HG03060 (cell line): ENCODE results near the gene ALKBH4.
"Not testable (repeated sequence)": the region's sequence is repeated elsewhere in the genome, so short reads cannot be mapped to it uniquely, and the experiment has no call there.

Source experiments
- ATAC-seq: cut with Tn5 transposase; IDR thresholded peaks from one replicate; pipeline ENCODE4 v1.9.1; 2021; ENCODE audit warnings: low read depth, moderate number of reproducible peaks; ENCODE audit not compliant: unreplicated experiment

Gene ALKBH4

GRCh38 chr7:102464577-102465280 is at the start of gene ALKBH4, which contains the start of gene LRWD1:
Gene ALKBH4 (minus strand): TSS chr7:102464863. CDS start chr7:102464836, 27 bp downstream.
Gene LRWD1 (plus strand): TSS chr7:102464984. CDS start chr7:102465081, 97 bp downstream.
- peak; percentile 58 for ATAC-seq

GRCh38 chr7:102512642-102513221 is 48.1 kb upstream of the ALKBH4 start:
- not testable (repeated sequence) for ATAC-seq

- ATAC-seq, result not testable (repeated sequence)
Observed at GRCh38 chr7:102511860-102512522, 47.3 kb upstream of the ALKBH4 start.

GRCh38 chr7:102510575-102510974 is 45.9 kb upstream of the ALKBH4 start:
- ATAC-seq, result not testable (repeated sequence)

GRCh38 chr7:102507410-102508088 is 42.9 kb upstream of the ALKBH4 start:
- ATAC-seq, result not testable (repeated sequence)

GRCh38 chr7:102505298-102506185 is 40.9 kb upstream of the ALKBH4 start:
- ATAC-seq, result not testable (repeated sequence)

GRCh38 chr7:102503141-102503540 is 38.5 kb upstream of the ALKBH4 start:
- not testable (repeated sequence) for ATAC-seq

GRCh38 chr7:102498321-102498720 is 33.7 kb upstream of the ALKBH4 start:
- not testable (repeated sequence) for ATAC-seq

GRCh38 chr7:102497308-102497707 is 32.6 kb upstream of the ALKBH4 start:
- ATAC-seq, result not testable (repeated sequence)

- not testable (repeated sequence) for ATAC-seq
Observed at GRCh38 chr7:102496861-102497260, 32.2 kb upstream of the ALKBH4 start.

- not testable (repeated sequence) for ATAC-seq
Observed at GRCh38 chr7:102494473-102495149, 29.9 kb upstream of the ALKBH4 start.

- ATAC-seq, result not testable (repeated sequence)
Observed at GRCh38 chr7:102494026-102494425, 29.4 kb upstream of the ALKBH4 start.

GRCh38 chr7:102493220-102493935 is 28.7 kb upstream of the ALKBH4 start:
- not testable (repeated sequence) for ATAC-seq

GRCh38 chr7:102490529-102491075 is 25.9 kb upstream of the ALKBH4 start:
- ATAC-seq, result peak; percentile 34

GRCh38 chr7:102484317-102484716 is 19.7 kb upstream of the ALKBH4 start:
- ATAC-seq, result not testable (repeated sequence)

- ATAC-seq, result not testable (repeated sequence)
Observed at GRCh38 chr7:102481962-102482361, 17.3 kb upstream of the ALKBH4 start.

- not testable (repeated sequence) for ATAC-seq
Observed at GRCh38 chr7:102479982-102480637, 15.4 kb upstream of the ALKBH4 start.

- peak; percentile 31 for ATAC-seq
Observed at GRCh38 chr7:102479209-102479584, 14.5 kb upstream of the ALKBH4 start.
